ENCODE measurements around the gene DAB2.

GRCh38 chr5:39455645-39456044 lies 30.9 kb upstream of the DAB2 start:
- TF ChIP-seq, protein P1, sequence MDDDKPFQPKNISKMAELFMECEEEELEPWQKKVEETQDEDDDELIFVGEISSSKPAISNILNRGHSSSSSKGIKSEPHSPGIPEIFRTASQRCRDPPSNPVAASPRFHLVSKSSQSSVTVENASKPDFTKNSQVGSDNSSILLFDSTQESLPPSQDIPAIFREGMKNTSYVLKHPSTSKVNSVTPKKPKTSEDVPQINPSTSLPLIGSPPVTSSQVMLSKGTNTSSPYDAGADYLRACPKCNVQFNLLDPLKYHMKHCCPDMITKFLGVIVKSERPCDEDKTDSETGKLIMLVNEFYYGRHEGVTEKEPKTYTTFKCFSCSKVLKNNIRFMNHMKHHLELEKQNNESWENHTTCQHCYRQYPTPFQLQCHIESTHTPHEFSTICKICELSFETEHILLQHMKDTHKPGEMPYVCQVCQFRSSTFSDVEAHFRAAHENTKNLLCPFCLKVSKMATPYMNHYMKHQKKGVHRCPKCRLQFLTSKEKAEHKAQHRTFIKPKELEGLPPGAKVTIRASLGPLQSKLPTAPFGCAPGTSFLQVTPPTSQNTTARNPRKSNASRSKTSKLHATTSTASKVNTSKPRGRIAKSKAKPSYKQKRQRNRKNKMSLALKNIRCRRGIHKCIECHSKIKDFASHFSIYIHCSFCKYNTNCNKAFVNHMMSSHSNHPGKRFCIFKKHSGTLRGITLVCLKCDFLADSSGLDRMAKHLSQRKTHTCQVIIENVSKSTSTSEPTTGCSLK (tag by site-specific recombination; IDR thresholded peaks at IDR 0.05), result no peak
- TF ChIP-seq ZNF146 (tag by site-specific recombination; IDR thresholded peaks at IDR 0.05) (no peak), ZNF747 (tag by site-specific recombination; IDR thresholded peaks at IDR 0.05) (no peak), TCF7L2 (IDR thresholded peaks at IDR 0.05; ENCODE audit: borderline replicate concordance, low read depth, low read length) (no peak), ZBTB49 (tag by site-specific recombination; IDR thresholded peaks at IDR 0.05; ENCODE audit: low read depth) (no peak), ZNF654 (tag by site-specific recombination; IDR thresholded peaks at IDR 0.05; ENCODE audit: low read depth) (no peak), REST (tag by site-specific recombination; IDR thresholded peaks at IDR 0.05) (no peak), ZNF394 (tag by site-specific recombination; IDR thresholded peaks at IDR 0.05; ENCODE audit: borderline replicate concordance) (no peak), CTCF (tag by site-specific recombination; IDR thresholded peaks at IDR 0.05) (no peak)

Data from HEK293 (cell line).